H4 (cell line): ENCODE results near the gene NBPF11. TPM values are rescaled to one million over a fixed set of nuclear protein-coding genes. Genes with fewer than 3 reads are reported as not detected.
"Not testable (repeated sequence)": the region's sequence is repeated elsewhere in the genome, so short reads cannot be mapped to it uniquely, and the experiment has no call there.

Experiments used
- DNase-seq: peaks from one replicate; pipeline ENCODE4 v3.0.0-alpha.2; 2015; ENCODE audit warnings: low spot score
- total RNA-seq: library from RNA; depleted of rRNA; stranded (reverse); fragments of >200 nt; shearing (Covaris generic); gene quantifications from 2 replicates; pipeline ENCODE4 v1.2.3, GENCODE V29; 2014; rRNA removed

The NBPF11 gene
- 1.7 and 3.9 TPM in 2 replicates for total RNA-seq

GRCh38 chr1:148151911-148152656 is at the start of gene NBPF11:
TSS of gene NBPF11 (minus strand) at chr1:148152281. CDS start at chr1:148127003, 25,278 bp downstream.
- DNase-seq, result peak; percentile 73

GRCh38 chr1:148197396-148197795 is 45.3 kb upstream of the NBPF11 start:
- DNase-seq, result not testable (repeated sequence)

GRCh38 chr1:148196949-148197348 is 44.9 kb upstream of the NBPF11 start:
- DNase-seq, result not testable (repeated sequence)

- not testable (repeated sequence) for DNase-seq
These were observed 43.0 kb upstream of the NBPF11 start for GRCh38 chr1:148195115-148195514.

GRCh38 chr1:148188768-148189167 is 36.7 kb upstream of the NBPF11 start:
- DNase-seq, result not testable (repeated sequence)

GRCh38 chr1:148178682-148179081 is 26.6 kb upstream of the NBPF11 start:
- DNase-seq, result not testable (repeated sequence)

GRCh38 chr1:148175414-148175813 is 23.3 kb upstream of the NBPF11 start:
- not testable (repeated sequence) for DNase-seq

- DNase-seq, result not testable (repeated sequence)
These were observed 19.9 kb upstream of the NBPF11 start for GRCh38 chr1:148171995-148172394.

- DNase-seq, result no peak
These were observed 14.7 kb upstream of the NBPF11 start for GRCh38 chr1:148166558-148167492.

- peak; percentile 1 for DNase-seq
These were observed 10.3 kb upstream of the NBPF11 start for GRCh38 chr1:148162363-148162762.

GRCh38 chr1:148161053-148161901 is 9.2 kb upstream of the NBPF11 start:
- DNase-seq, result peak; percentile 2

GRCh38 chr1:148160343-148161052 is 8.4 kb upstream of the NBPF11 start:
- DNase-seq, result no peak

- DNase-seq, result peak; percentile 1
These were observed 7.9 kb upstream of the NBPF11 start for GRCh38 chr1:148160048-148160342.

GRCh38 chr1:148158341-148159003 is 6.4 kb upstream of the NBPF11 start:
- no peak for DNase-seq

- DNase-seq, result not testable (repeated sequence)
These were observed 5.7 kb upstream of the NBPF11 start for GRCh38 chr1:148157803-148158202.

GRCh38 chr1:148155494-148156275 is 3.6 kb upstream of the NBPF11 start:
- not testable (repeated sequence) for DNase-seq

- not testable (repeated sequence) for DNase-seq
These were observed 714 bp upstream of the NBPF11 start for GRCh38 chr1:148152795-148153194.

GRCh38 chr1:148151371-148151819 is 686 bp downstream of the NBPF11 start:
- peak; percentile 1 for DNase-seq

GRCh38 chr1:148150945-148151344 is 1.1 kb downstream of the NBPF11 start:
- not testable (repeated sequence) for DNase-seq

GRCh38 chr1:148150014-148150413 is 2.1 kb downstream of the NBPF11 start:
- not testable (repeated sequence) for DNase-seq
